SK-N-SH (cell line): ENCODE data around the gene PLBD2. TPM values are rescaled to one million over a fixed set of nuclear protein-coding genes. Genes with fewer than 3 reads are reported as not detected.

Experiments
- CTCF ChIA-PET: fragments of 300-600, 350-600 bp; formaldehyde crosslinking; extraction: SDS; loops from one replicate; lab custom pipeline; 2021; lab: Yijun Ruan, JAX
- POLR2A ChIA-PET: fragments of 350-600 bp; sonication (Branson Sonifier 250); formaldehyde crosslinking; extraction: SDS; loops from one replicate; lab custom pipeline; 2020; ENCODE audit warnings: antibody characterized with exemption, inconsistent platforms; lab: Yijun Ruan, JAX
- DNase-seq: peaks from one replicate; pipeline ENCODE4 v3.0.0; 2012
- H2AFZ ChIP-seq: fragments of 200-600 bp; sonication (generic); 2 replicates; pipeline ENCODE4 v1.8.1; 2016; ENCODE audit warnings: antibody characterized with exemption, mild to moderate bottlenecking, low read depth
- H3F3A ChIP-seq: fragments of 200-600 bp; sonication (generic); replicated peaks from 2 replicates; pipeline ENCODE3; 2016; ENCODE audit warnings: antibody characterized with exemption, mild to moderate bottlenecking; ENCODE audit not compliant: insufficient read depth
- H3K27ac ChIP-seq, 2 experiments: fragments of 200-500 bp in 1 of 2; fragments of 200-600 bp in 1 of 2; sonication (Bioruptor generic) in 1 of 2; sonication (generic), shearing (Covaris generic) in 1 of 2; 2 replicates each; pipeline versions ENCODE4 v1.5.1 to v1.6.1; 2014 to 2016; ENCODE audit warnings: low read depth in 2 of 2, inconsistent platforms in 1 of 2, low read length in 1 of 2, mild to moderate bottlenecking in 1 of 2, mixed read lengths in 1 of 2
- H3K27me3 ChIP-seq: fragments of 200-600 bp; sonication (generic), shearing (Covaris generic); 2 replicates; pipeline ENCODE4 v1.6.1; 2016; ENCODE audit warnings: mixed run types; ENCODE audit not compliant: insufficient read depth
- H3K36me3 ChIP-seq, 2 experiments: fragments of 200-500 bp in 1 of 2; fragments of 200-600 bp in 1 of 2; sonication (Bioruptor generic) in 1 of 2; sonication (generic) in 1 of 2; replicated peaks in 1 of 2; 2 replicates each; pipeline versions ENCODE3 to v1.5.1; 2014 to 2016; ENCODE audit warnings: low read length in 1 of 2, mild to moderate bottlenecking in 1 of 2; ENCODE audit not compliant: insufficient read depth in 2 of 2, control insufficient read depth in 1 of 2
- H3K4me1 ChIP-seq, 2 experiments: fragments of 200-500 bp in 1 of 2; fragments of 200-600 bp in 1 of 2; sonication (Bioruptor generic) in 1 of 2; sonication (generic), shearing (Covaris generic) in 1 of 2; 2 replicates each; pipeline versions ENCODE4 v1.5.1 to v1.6.1; 2014 to 2016; ENCODE audit warnings: low read depth in 1 of 2, low read length in 1 of 2, mixed run types in 1 of 2; ENCODE audit not compliant: insufficient read depth in 2 of 2, control insufficient read depth in 1 of 2
- H3K4me2 ChIP-seq: fragments of 200-600 bp; sonication (generic), shearing (Covaris generic); 2 replicates; pipeline ENCODE4 v1.6.1; 2017; ENCODE audit warnings: mixed run types
- H3K4me3 ChIP-seq, 2 experiments: fragments of 200-500 bp in 1 of 2; fragments of 200-600 bp in 1 of 2; sonication (Bioruptor generic) in 1 of 2; sonication (generic), shearing (Covaris generic) in 1 of 2; 2 replicates each; pipeline versions ENCODE4 v1.5.1 to v1.8.1; 2014 to 2016; ENCODE audit warnings: low read depth in 2 of 2, inconsistent platforms in 1 of 2, low read length in 1 of 2, mild to moderate bottlenecking in 1 of 2, mixed read lengths in 1 of 2, moderate library complexity in 1 of 2
- H3K79me2 ChIP-seq: fragments of 200-600 bp; sonication (generic); 2 replicates; pipeline ENCODE4 v1.8.1; 2017; ENCODE audit warnings: mild to moderate bottlenecking; ENCODE audit not compliant: insufficient read depth
- H3K9ac ChIP-seq: fragments of 200-600 bp; sonication (generic); 2 replicates; pipeline ENCODE4 v1.6.1; 2017; ENCODE audit warnings: mixed run types
- H3K9me2 ChIP-seq: fragments of 200-600 bp; sonication (generic); 2 replicates; pipeline ENCODE4 v1.6.1; 2017; ENCODE audit warnings: mixed run types
- H3K9me3 ChIP-seq: fragments of 200-600 bp; sonication (generic); 2 replicates; pipeline ENCODE4 v1.6.1; 2017; ENCODE audit warnings: mixed run types, mild to moderate bottlenecking, moderate library complexity
- H4K20me1 ChIP-seq: fragments of 200-600 bp; sonication (generic); 2 replicates; pipeline ENCODE4 v1.6.1; 2017; ENCODE audit warnings: mild to moderate bottlenecking, mixed run types; ENCODE audit not compliant: insufficient read depth
- EZH2phosphoT487 ChIP-seq: fragments of 200-600 bp; sonication (generic); IDR thresholded peaks from 2 replicates; pipeline ENCODE4 v1.6.1; 2017; ENCODE audit warnings: low read depth, mixed run types, mild to moderate bottlenecking, antibody characterized with exemption, moderate library complexity, borderline replicate concordance
- FOSL2 ChIP-seq: IDR thresholded peaks from 2 replicates; pipeline ENCODE4 v1.4.0; 2012; ENCODE audit warnings: low read depth, mild to moderate bottlenecking, moderate library complexity, borderline replicate concordance
- IRF3 ChIP-seq: fragments of 150-350 bp; IDR thresholded peaks from 2 replicates; pipeline ENCODE4 v1.6.1; 2016; ENCODE audit warnings: mild to moderate bottlenecking, low read depth, low read length
- MAX ChIP-seq: IDR thresholded peaks from 2 replicates; pipeline ENCODE4 v1.4.0; 2012; ENCODE audit warnings: low read depth
- MEF2A ChIP-seq: IDR thresholded peaks from 2 replicates; pipeline ENCODE4 v1.4.0; 2012; ENCODE audit warnings: low read depth, borderline replicate concordance
- MXI1 ChIP-seq: IDR thresholded peaks from 2 replicates; pipeline ENCODE4 v1.6.1; 2012; ENCODE audit warnings: mild to moderate bottlenecking, low read depth, low read length, improper control_type of control experiment
- NRF1 ChIP-seq: IDR thresholded peaks from 2 replicates; pipeline ENCODE4 v1.6.1; 2012; ENCODE audit warnings: low read depth, mild to moderate bottlenecking, low read length
- RAD21 ChIP-seq: IDR thresholded peaks from 2 replicates; pipeline ENCODE4 v1.6.1; 2012; ENCODE audit warnings: mild to moderate bottlenecking, low read length
- REST ChIP-seq: IDR thresholded peaks from 2 replicates; pipeline ENCODE4 v1.6.1; 2012; ENCODE audit warnings: mild to moderate bottlenecking, low read depth, low read length, moderate library complexity
- TEAD4 ChIP-seq: IDR thresholded peaks from 2 replicates; pipeline ENCODE4 v1.4.0; 2012; ENCODE audit warnings: mild to moderate bottlenecking, borderline replicate concordance; ENCODE audit not compliant: insufficient read depth
- USF2 ChIP-seq: fragments of 150-350 bp; IDR thresholded peaks from 2 replicates; pipeline ENCODE4 v1.6.1; 2017; ENCODE audit warnings: antibody characterized with exemption, low read length, low read depth, borderline replicate concordance
- YY1 ChIP-seq: IDR thresholded peaks from 2 replicates; pipeline ENCODE4 v1.4.0; 2012; ENCODE audit warnings: low read depth, mild to moderate bottlenecking
- ZBTB33 ChIP-seq: IDR thresholded peaks from 2 replicates; pipeline ENCODE4 v1.4.0; 2012; ENCODE audit warnings: low read depth, borderline replicate concordance
- WGBS: methylation state at CpG from one replicate; pipeline ENCODE4 v1.1.6; 2017; ENCODE audit warnings: low lambda C conversion rate; 5-methylcytosine and 5-hydroxymethylcytosine counted together
- polyA plus RNA-seq, 3 experiments: library from polyadenylated mRNA; depleted of rRNA; stranded (reverse); fragments of >200 nt; gene quantifications; 2 replicates each; pipeline ENCODE4 v1.2.3, GENCODE V29; 2012

PLBD2 gene
- polyA plus RNA-seq, 1 of the 3 experiments (the other 2 are of a cell fraction), result 15.2 TPM

- TF ChIP-seq USF2 (no peak), REST (no peak), RAD21 (no peak), MXI1 (no peak), IRF3 (no peak), NRF1 (no peak), EZH2phosphoT487 (no peak), ZBTB33 (no peak), FOSL2 (no peak), TEAD4 (no peak), YY1 (no peak), MEF2A (no peak), MAX (no peak)
- TF ChIP-seq, all 33 proteins: peak for 0
- POLR2A ChIA-PET, result no interaction called here
- no peaks in the 10 kb centered on the region for H3K9me2 ChIP-seq
- no peaks in the 10 kb centered on the region for H3K9me3 ChIP-seq
- 96% methylated on average over 10 of the region's 15 CpGs for WGBS
- no peaks in the 10 kb centered on the region for H4K20me1 ChIP-seq
- CTCF ChIA-PET, result interaction anchor here (1.0 to 1.8 kb wide), 2 partner anchors 8 to 107 kb away, joined by 3 to 4 read pairs; no protein-coding TSS in a partner anchor
- no peak overlapping the region for H3K9ac ChIP-seq
- H3K27ac ChIP-seq, result no peak overlapping the region
- H3F3A ChIP-seq, result peaks cover 6% of the 10 kb centered on the region
- no peak overlapping the region for H3K4me2 ChIP-seq
- H3K4me1 ChIP-seq, result no peaks in the 10 kb centered on the region
- no peaks in the 10 kb centered on the region for H3K79me2 ChIP-seq
- no peak overlapping the region for H3K4me3 ChIP-seq
- H3K36me3 ChIP-seq, result peaks cover 0 to 18% of the 10 kb centered on the region in 2 experiments
- no peaks in the 10 kb centered on the region for H3K27me3 ChIP-seq
- H2AFZ ChIP-seq, result no peak overlapping the region
- DNase-seq, result no peak
Measured at GRCh38 chr12:113318900-113319628, 39.3 kb upstream of the PLBD2 start.
